H9 (cell line): Measurements from ENCODE around the gene GPD2. TPM values are rescaled to one million over a fixed set of nuclear protein-coding genes. Genes with fewer than 3 reads are reported as not detected.

Source experiments
- DNase-seq: peaks from one replicate; pipeline ENCODE4 v3.0.0-alpha.2; 2017
- H2AFZ ChIP-seq: one replicate; pipeline ENCODE4 v1.6.1; 2013; ENCODE audit warnings: mild to moderate bottlenecking, low read length, control low read depth, moderate library complexity
- H2AK5ac ChIP-seq: 2 replicates; pipeline ENCODE4 v1.6.1; 2013; ENCODE audit warnings: low read length, control low read depth, mixed read lengths; ENCODE audit not compliant: insufficient read length
- H2BK120ac ChIP-seq: one replicate; pipeline ENCODE4 v1.6.1; 2013; ENCODE audit warnings: low read depth, mild to moderate bottlenecking, low read length, control low read depth, inconsistent platforms; ENCODE audit not compliant: poor library complexity, severe bottlenecking
- H2BK12ac ChIP-seq: 2 replicates; pipeline ENCODE4 v1.6.1; 2013; ENCODE audit warnings: low read length, control low read depth, mixed read lengths, low read depth; ENCODE audit not compliant: insufficient read length
- H2BK15ac ChIP-seq: 2 replicates; pipeline ENCODE4 v1.6.1; 2013; ENCODE audit warnings: low read depth, low read length, control low read depth
- H2BK20ac ChIP-seq: one replicate; pipeline ENCODE4 v1.6.1; 2013; ENCODE audit warnings: low read depth, mild to moderate bottlenecking, low read length, control low read depth, inconsistent platforms; ENCODE audit not compliant: poor library complexity, severe bottlenecking
- H2BK5ac ChIP-seq: 2 replicates; pipeline ENCODE4 v1.6.1; 2013; ENCODE audit warnings: low read length, control low read depth, mixed read lengths; ENCODE audit not compliant: insufficient read length
- H3K14ac ChIP-seq: 2 replicates; pipeline ENCODE4 v1.6.1; 2013; ENCODE audit warnings: low read length, control low read depth; ENCODE audit not compliant: insufficient read depth
- H3K18ac ChIP-seq: 2 replicates; pipeline ENCODE4 v1.6.1; 2013; ENCODE audit warnings: low read depth, mild to moderate bottlenecking, mixed read lengths, low read length, control low read depth; ENCODE audit not compliant: insufficient read length
- H3K23ac ChIP-seq: 2 replicates; pipeline ENCODE4 v1.6.1; 2013; ENCODE audit warnings: low read length, control low read depth, mixed read lengths, low read depth; ENCODE audit not compliant: insufficient read length
- H3K23me2 ChIP-seq: 2 replicates; pipeline ENCODE4 v1.6.1; 2013; ENCODE audit warnings: low read depth, mild to moderate bottlenecking, mixed read lengths, low read length, control low read depth; ENCODE audit not compliant: insufficient read length, poor library complexity, severe bottlenecking
- H3K27ac ChIP-seq: 2 replicates; pipeline ENCODE4 v1.5.1; 2013; ENCODE audit warnings: low read length, control low read depth, mixed read lengths, low read depth; ENCODE audit not compliant: insufficient read length
- H3K27me3 ChIP-seq: 2 replicates; pipeline ENCODE4 v1.6.1; 2013; ENCODE audit warnings: low read length, control low read depth, inconsistent platforms; ENCODE audit not compliant: insufficient read depth
- H3K4ac ChIP-seq: 2 replicates; pipeline ENCODE4 v1.6.1; 2013; ENCODE audit warnings: low read depth, mild to moderate bottlenecking, control low read depth, inconsistent platforms, low read length, moderate library complexity
- H3K4me1 ChIP-seq: 2 replicates; pipeline ENCODE4 v1.6.1; 2013; ENCODE audit warnings: low read length, control low read depth, inconsistent platforms; ENCODE audit not compliant: insufficient read depth
- H3K4me2 ChIP-seq: 2 replicates; pipeline ENCODE4 v1.6.1; 2013; ENCODE audit warnings: low read length, control low read depth, mixed read lengths; ENCODE audit not compliant: insufficient read length, insufficient read depth
- H3K56ac ChIP-seq: 2 replicates; pipeline ENCODE4 v1.6.1; 2013; ENCODE audit warnings: low read depth, mild to moderate bottlenecking, mixed read lengths, low read length, control low read depth; ENCODE audit not compliant: insufficient read length
- H3K79me1 ChIP-seq: 2 replicates; pipeline ENCODE4 v1.6.1; 2013; ENCODE audit warnings: low read depth, mild to moderate bottlenecking, moderate library complexity, low read length, control low read depth, inconsistent platforms; ENCODE audit not compliant: insufficient read depth, poor library complexity, severe bottlenecking
- H3K79me2 ChIP-seq: 2 replicates; pipeline ENCODE4 v1.6.1; 2013; ENCODE audit warnings: low read length, control low read depth, inconsistent platforms; ENCODE audit not compliant: insufficient read depth
- H3K9ac ChIP-seq: 2 replicates; pipeline ENCODE4 v1.6.1; 2013; ENCODE audit warnings: low read length, control low read depth, mixed read lengths; ENCODE audit not compliant: insufficient read length; ENCODE audit errors: extremely low read depth
- H3K9me3 ChIP-seq: one replicate; pipeline ENCODE4 v1.6.1; 2013; ENCODE audit warnings: low read depth, low read length, inconsistent platforms; ENCODE audit not compliant: control insufficient read depth
- H3T11ph ChIP-seq: one replicate; pipeline ENCODE4 v1.6.1; 2013; ENCODE audit warnings: mild to moderate bottlenecking, low read length, control low read depth, inconsistent platforms
- H4K20me1 ChIP-seq: one replicate; pipeline ENCODE4 v1.6.1; 2013; ENCODE audit not compliant: control insufficient read depth, insufficient read length, insufficient read depth
- H4K5ac ChIP-seq: 2 replicates; pipeline ENCODE4 v1.6.1; 2013; ENCODE audit warnings: low read depth, mild to moderate bottlenecking, mixed read lengths, low read length, control low read depth; ENCODE audit not compliant: insufficient read length
- H4K8ac ChIP-seq: replicated peaks from 2 replicates; pipeline ENCODE4 v1.6.1; 2013; ENCODE audit warnings: low read length, control low read depth, mixed read lengths, low read depth; ENCODE audit not compliant: insufficient read length
- H4K91ac ChIP-seq: 2 replicates; pipeline ENCODE4 v1.6.1; 2013; ENCODE audit warnings: low read depth, mild to moderate bottlenecking, moderate library complexity, mixed read lengths, low read length, control low read depth; ENCODE audit not compliant: insufficient read length
- H3K27ac Mint-ChIP-seq, 3 experiments: 2 replicates in 2 of 3; 3 replicates in 1 of 3; pipeline ENCODE4 v1.8.0; 2020 to 2021; ENCODE audit warnings: mixed read lengths in 3 of 3, mild to moderate bottlenecking in 1 of 3, moderate library complexity in 1 of 3
- H3K27me3 Mint-ChIP-seq: 2 replicates; pipeline ENCODE4 v1.8.0; 2021; ENCODE audit warnings: low read depth, mild to moderate bottlenecking, moderate library complexity, mixed read lengths
- H3K36me3 Mint-ChIP-seq, 3 experiments: 2 replicates in 2 of 3; 3 replicates in 1 of 3; pipeline ENCODE4 v1.8.0; 2020 to 2021; ENCODE audit warnings: low read depth in 3 of 3, mixed read lengths in 3 of 3; ENCODE audit not compliant: insufficient read depth in 1 of 3
- H3K4me1 Mint-ChIP-seq, 2 experiments: 2 replicates each; pipeline ENCODE4 v1.8.0; 2020; ENCODE audit warnings: mixed read lengths in 2 of 2
- H3K4me3 Mint-ChIP-seq, 2 experiments: 2 replicates in 1 of 2; 3 replicates in 1 of 2; pipeline ENCODE4 v1.8.0; 2020 to 2021; ENCODE audit warnings: mild to moderate bottlenecking in 2 of 2, mixed read lengths in 2 of 2, moderate library complexity in 1 of 2
- H3K9me3 Mint-ChIP-seq, 2 experiments: 2 replicates in 1 of 2; 3 replicates in 1 of 2; pipeline ENCODE4 v1.8.0; 2020; ENCODE audit warnings: mild to moderate bottlenecking in 2 of 2, mixed read lengths in 2 of 2, moderate library complexity in 1 of 2
- CTCF ChIP-seq: fragments of 200-600 bp; sonication (generic); conservative IDR thresholded peaks from 3 replicates; pipeline ENCODE4 v1.8.0; 2021; ENCODE audit warnings: antibody characterized with exemption, mild to moderate bottlenecking
- WGBS: extraction: QIAGEN DNeasy Blood & Tissue Kit; methylation state at CpG from one replicate; pipeline ENCODE4 v1.1.7; 2013; ENCODE audit warnings: missing lambda C conversion rate, low lambda C conversion rate, mixed read lengths; ENCODE audit not compliant: insufficient read length; ENCODE audit errors: extremely low coverage; 5-methylcytosine and 5-hydroxymethylcytosine counted together
- total RNA-seq: library from RNA; stranded (reverse); gene quantifications from 2 replicates; pipeline ENCODE4 v1.2.1, GENCODE V29; 2021

Gene GPD2
- total RNA-seq, 1 experiment from 2014 or later, result 46.0 TPM

- H4K20me1 ChIP-seq, result no peaks in the 10 kb centered on the region
- no peaks in the 10 kb centered on the region for H3K23me2 ChIP-seq
- no peaks in the 10 kb centered on the region for H3K4me1 ChIP-seq
- H4K91ac ChIP-seq, result no peak overlapping the region
- no peak overlapping the region for H2BK120ac ChIP-seq
- no peak overlapping the region for H2AFZ ChIP-seq
- no peak overlapping the region for H3K27ac ChIP-seq
- no peak overlapping the region for H3K9ac ChIP-seq
- no peak overlapping the region for H4K8ac ChIP-seq
- no peak overlapping the region for H3K14ac ChIP-seq
- no peaks in the 10 kb centered on the region for H3K27me3 ChIP-seq
- H3K18ac ChIP-seq, result no peak overlapping the region
- H2BK15ac ChIP-seq, result no peak overlapping the region
- no peaks in the 10 kb centered on the region for H3K79me1 ChIP-seq
- no peak overlapping the region for H3K4me2 ChIP-seq
- H3K23ac ChIP-seq, result no peak overlapping the region
- no peaks in the 10 kb centered on the region for H3K79me2 ChIP-seq
- Mint-ChIP-seq H3K27me3 (no peaks in the 10 kb centered on the region), H3K9me3 (no peaks in the 10 kb centered on the region), H3K27ac (no peak overlapping the region), H3K36me3 (no peaks in the 10 kb centered on the region), H3K4me1 (peaks cover 0 to 4% of the 10 kb centered on the region in 2 experiments; a peak in 3 of 4 replicates), H3K4me3 (no peak overlapping the region)
- H3T11ph ChIP-seq, result no peak overlapping the region
- no peak overlapping the region for H2AK5ac ChIP-seq
- no peaks in the 10 kb centered on the region for H3K9me3 ChIP-seq
- no peak overlapping the region for H3K4ac ChIP-seq
- no peak for TF ChIP-seq CTCF
- no peak for DNase-seq
- no peak overlapping the region for H2BK5ac ChIP-seq
- no peak overlapping the region for H3K56ac ChIP-seq
- WGBS, result no CpG with 5 or more reads among the region's 6 CpGs
- H2BK20ac ChIP-seq, result no peak overlapping the region
- no peak overlapping the region for H4K5ac ChIP-seq
- no peak overlapping the region for H2BK12ac ChIP-seq
These were observed 53.7 kb downstream of the GPD2 start for GRCh38 chr2:156489750-156490465.
